ENCODE data around the gene SPTLC2. TPM values are rescaled to one million over a fixed set of nuclear protein-coding genes. Genes with fewer than 3 reads are reported as not detected.
A peak's percentile ranks its signal among the peaks of the same experiment; 100 is the strongest.

SPTLC2 gene
- total RNA-seq, 1 experiment from 2014 or later: 44.7 TPM

- BruUV-seq (replicated peaks): no TSS peak
- Histone ChIP-seq H3K79me2 (ENCODE audit: insufficient read depth, low read length) (peaks cover 79% of the 10 kb centered on the region), H3K4me3 (replicated peaks in 1 of 2; ENCODE audit: low read depth in 1 of 2, low read length in 2 of 2) (peak overlapping the region in 1 of 2 experiments; percentile 42; a peak in 2 of 4 replicates), H3K27ac (ENCODE audit: low read depth, low read length) (no peak overlapping the region), H3K36me3 (ENCODE audit: control insufficient read depth in 1 of 2, insufficient read depth in 2 of 2, low read length in 2 of 2) (peaks cover under 1 to 5% of the 10 kb centered on the region in 2 experiments; a peak in 2 of 4 replicates), H3K9me2 (ENCODE audit: insufficient read depth) (no peaks in the 10 kb centered on the region), H4K20me1 (ENCODE audit: insufficient read depth) (no peaks in the 10 kb centered on the region), H3K9me3 (ENCODE audit: control insufficient read depth in 1 of 2, insufficient read depth in 1 of 2, low read depth in 1 of 2, low read length in 2 of 2) (no peaks in the 10 kb centered on the region), H3K4me1 (ENCODE audit: control insufficient read depth in 1 of 2, insufficient read depth in 2 of 2, low read length in 2 of 2) (peaks cover 36 to 63% of the 10 kb centered on the region in 2 experiments), H3K9ac (ENCODE audit: low read length) (peak overlapping the region; percentile 54), H3K4me2 (ENCODE audit: low read length) (peak overlapping the region; percentile 71), H3K27me3 (ENCODE audit: insufficient read depth, low read length) (no peaks in the 10 kb centered on the region), H2AFZ (ENCODE audit: low read depth, low read length, poor library complexity, severe bottlenecking) (no peak overlapping the region)
- ChIA-PET RAD21 (ENCODE audit: low non-redundant PET in 1 of 2, low total read pairs in 2 of 2, uncharacterized antibody in 2 of 2, unreplicated experiment in 2 of 2) (no interaction called here), POLR2A (no interaction called here), CTCF (no interaction called here)
- DNase-seq (ENCODE audit: low read depth, low spot score) (no peak), ATAC-seq (peak; percentile 79)
- intact Hi-C loops (cut with micrococcal nuclease): no loop called here
- TF ChIP-seq ZBTB33 (IDR thresholded peaks at IDR 0.05; ENCODE audit: extremely low read depth, insufficient replicate concordance, low read length) (no peak), TCF7L2 (IDR thresholded peaks at IDR 0.05; ENCODE audit: borderline replicate concordance, extremely low read depth, insufficient read depth, insufficient read length) (no peak), EGR1 (IDR thresholded peaks at IDR 0.05; ENCODE audit: low read depth) (no peak), RAD21 (IDR thresholded peaks at IDR 0.05; ENCODE audit: low read depth) (no peak), POLR2AphosphoS5 (IDR thresholded peaks at IDR 0.05; ENCODE audit: low read depth, low read length) (no peak), SP1 (IDR thresholded peaks at IDR 0.05; ENCODE audit: low read depth) (no peak), ELF1 (IDR thresholded peaks at IDR 0.05; ENCODE audit: borderline replicate concordance, low read depth) (no peak), CTCF (IDR thresholded peaks at IDR 0.05 in 2 of 3, conservative IDR thresholded peaks at IDR 0.05 in 1 of 3; ENCODE audit: borderline replicate concordance in 1 of 3, insufficient read depth in 1 of 3, low read depth in 2 of 3, low read length in 2 of 3) (no peak), ZNF274 (IDR thresholded peaks at IDR 0.05; ENCODE audit: low read depth, low read length) (no peak), ATF3 (IDR thresholded peaks at IDR 0.05) (no peak), CBX3 (IDR thresholded peaks at IDR 0.05; ENCODE audit: low read depth) (no peak), FOSL1 (IDR thresholded peaks at IDR 0.05; ENCODE audit: low read depth) (no peak), YY1 (IDR thresholded peaks at IDR 0.05; ENCODE audit: extremely low read depth, insufficient replicate concordance, low read depth, low read length) (no peak), EZH2phosphoT487 (IDR thresholded peaks at IDR 0.05; ENCODE audit: borderline replicate concordance) (no peak)
These were observed 16.5 kb downstream of the SPTLC2 start for GRCh38 chr14:77599889-77600288.
